Thoracic aorta (tissue), 2 donors: ENCODE measurements around the gene ADCY3. TPM values are rescaled to one million over a fixed set of nuclear protein-coding genes. Genes with fewer than 3 reads are reported as not detected.

ENCODE experiments used
- ATAC-seq: fragments of 150-250 bp; one replicate; pipeline ENCODE4 v1.8.0; 2017; ENCODE audit warnings: low read depth; ENCODE audit not compliant: insufficient number of reproducible peaks, low FRiP score
- DNase-seq: peaks from one replicate; pipeline ENCODE4 v3.0.0-alpha.2; 2020; ENCODE audit warnings: low spot score
- H3K27ac ChIP-seq, 2 donors: fragments of 200-600 bp; sonication (generic); 1 replicate in 1 of 2; 2 replicates in 1 of 2; pipeline ENCODE4 v1.5.1; 2016; ENCODE audit warnings: mild to moderate bottlenecking in 2 of 2, moderate library complexity in 2 of 2
- H3K27me3 ChIP-seq: fragments of 200-600 bp; sonication (generic); replicated peaks from 2 replicates; pipeline ENCODE4 v1.6.0; 2016; ENCODE audit warnings: mild to moderate bottlenecking; ENCODE audit not compliant: insufficient read depth
- H3K36me3 ChIP-seq: fragments of 200-600 bp; sonication (generic); one replicate; pipeline ENCODE4 v1.5.1; 2016
- H3K4me1 ChIP-seq, 2 donors: fragments of 200-600 bp; sonication (generic); 1 replicate in 1 of 2; 2 replicates in 1 of 2; pipeline versions ENCODE4 v1.5.1 to v1.6.0; 2016; ENCODE audit warnings: low read depth in 2 of 2, mild to moderate bottlenecking in 1 of 2; ENCODE audit not compliant: control insufficient read depth in 1 of 2
- H3K4me3 ChIP-seq: fragments of 200-600 bp; sonication (generic); 2 replicates; pipeline ENCODE4 v1.5.1; 2016; ENCODE audit warnings: mild to moderate bottlenecking
- H3K9me3 ChIP-seq: fragments of 200-600 bp; sonication (generic); 2 replicates; pipeline ENCODE4 v1.5.1; 2016
- total RNA-seq, 2 donors: library from RNA; depleted of rRNA; stranded (reverse); fragments of >200 nt; gene quantifications; one replicate each; pipeline versions ENCODE4 v1.1.0 to v1.2.3, GENCODE V29; 2016
- TF ChIP-seq, protein P1 (sequence below): fragments of 200-600 bp; sonication (generic); IDR thresholded peaks from one replicate; pipeline ENCODE4 v1.5.1; 2019; ENCODE audit warnings: antibody characterized with exemption

The ADCY3 gene
- total RNA-seq, 2 donors from 2014 or later = 51.9 to 78.9 TPM

DNA sequence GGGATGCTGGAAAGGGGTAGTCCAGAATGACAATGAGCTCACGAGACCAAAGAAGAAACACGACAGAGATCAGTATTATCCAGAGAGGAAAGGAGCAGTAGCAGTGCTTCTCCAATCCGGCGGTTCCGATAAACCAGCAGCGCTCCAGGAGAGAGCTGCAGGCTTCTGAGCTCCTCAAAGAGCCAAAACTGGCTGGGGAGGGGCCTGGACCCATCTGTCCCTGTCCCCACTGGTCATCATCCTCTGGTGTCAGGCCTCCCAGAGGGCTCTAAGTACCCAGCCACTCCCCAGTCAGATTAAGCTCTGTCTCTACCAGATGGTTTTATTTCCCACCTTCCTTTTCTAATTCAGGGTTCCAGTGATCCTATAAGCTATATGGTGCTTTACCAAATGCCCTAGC is 28.5 kb upstream of the ADCY3 start:
- Histone ChIP-seq H3K27me3 (no peaks in the 10 kb centered on the region), H3K27ac (no peak overlapping the region), H3K4me3 (no peak overlapping the region), H3K9me3 (no peaks in the 10 kb centered on the region), H3K36me3 (peaks cover 8% of the 10 kb centered on the region), H3K4me1 (no peaks in the 10 kb centered on the region)
- TF ChIP-seq, protein P1, sequence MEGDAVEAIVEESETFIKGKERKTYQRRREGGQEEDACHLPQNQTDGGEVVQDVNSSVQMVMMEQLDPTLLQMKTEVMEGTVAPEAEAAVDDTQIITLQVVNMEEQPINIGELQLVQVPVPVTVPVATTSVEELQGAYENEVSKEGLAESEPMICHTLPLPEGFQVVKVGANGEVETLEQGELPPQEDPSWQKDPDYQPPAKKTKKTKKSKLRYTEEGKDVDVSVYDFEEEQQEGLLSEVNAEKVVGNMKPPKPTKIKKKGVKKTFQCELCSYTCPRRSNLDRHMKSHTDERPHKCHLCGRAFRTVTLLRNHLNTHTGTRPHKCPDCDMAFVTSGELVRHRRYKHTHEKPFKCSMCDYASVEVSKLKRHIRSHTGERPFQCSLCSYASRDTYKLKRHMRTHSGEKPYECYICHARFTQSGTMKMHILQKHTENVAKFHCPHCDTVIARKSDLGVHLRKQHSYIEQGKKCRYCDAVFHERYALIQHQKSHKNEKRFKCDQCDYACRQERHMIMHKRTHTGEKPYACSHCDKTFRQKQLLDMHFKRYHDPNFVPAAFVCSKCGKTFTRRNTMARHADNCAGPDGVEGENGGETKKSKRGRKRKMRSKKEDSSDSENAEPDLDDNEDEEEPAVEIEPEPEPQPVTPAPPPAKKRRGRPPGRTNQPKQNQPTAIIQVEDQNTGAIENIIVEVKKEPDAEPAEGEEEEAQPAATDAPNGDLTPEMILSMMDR = no peak
- DNase-seq (no peak), ATAC-seq (no peak)

DNA sequence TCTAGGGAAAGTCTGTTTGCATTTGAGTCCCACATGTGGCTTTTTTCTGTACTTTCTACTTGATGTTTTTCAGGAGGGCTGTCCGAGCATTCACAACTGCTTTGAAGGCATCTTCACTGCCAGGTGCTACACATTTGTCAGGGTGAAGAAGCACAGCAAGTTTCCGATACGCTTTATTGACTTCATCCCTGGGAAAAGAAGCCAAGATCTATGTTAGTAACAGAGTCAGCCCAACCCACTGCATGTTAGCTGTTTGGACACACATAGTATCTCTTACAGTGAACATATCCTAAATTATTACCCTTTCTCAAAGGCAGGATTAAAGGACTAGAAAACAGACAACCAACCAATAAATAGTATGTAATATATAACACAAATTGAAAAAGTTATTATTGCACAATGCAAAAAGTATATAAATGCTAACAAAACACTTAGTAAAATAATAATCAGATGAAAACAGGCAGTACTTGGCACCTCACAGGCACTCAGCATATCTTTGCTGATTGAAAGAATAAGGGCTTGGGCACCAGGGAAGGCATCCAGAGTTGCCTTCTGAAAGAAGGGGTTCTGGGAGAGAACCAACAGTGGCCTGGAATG is 27.6 kb upstream of the ADCY3 start:
- H3K27me3 ChIP-seq = no peaks in the 10 kb centered on the region
- H3K36me3 ChIP-seq = peaks cover 6% of the 10 kb centered on the region
- no peak overlapping the region for H3K4me3 ChIP-seq
- TF ChIP-seq, protein P1 = no peak
- DNase-seq (no peak), ATAC-seq (no peak)
- H3K27ac ChIP-seq = no peak overlapping the region
- no peaks in the 10 kb centered on the region for H3K4me1 ChIP-seq
- no peaks in the 10 kb centered on the region for H3K9me3 ChIP-seq

DNA sequence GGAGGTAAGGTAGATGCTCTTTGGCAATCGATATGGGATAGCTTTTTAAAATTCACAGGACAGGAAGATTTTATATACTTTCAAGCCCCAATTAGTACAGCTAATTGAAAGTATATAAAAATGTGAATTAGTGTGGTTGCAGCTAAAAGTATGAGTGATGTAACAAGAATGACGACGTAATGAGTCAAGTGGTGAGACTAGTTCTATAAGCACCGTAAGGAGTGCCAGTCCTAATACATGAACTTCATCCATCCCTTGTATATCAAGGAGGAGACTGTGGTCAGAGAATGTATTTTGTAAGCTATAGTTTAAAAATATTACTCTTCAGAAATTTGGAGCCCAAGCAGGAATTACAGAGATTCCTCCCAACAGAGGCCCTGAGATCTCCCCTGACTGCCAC is 25.9 kb upstream of the ADCY3 start:
- ATAC-seq (no peak), DNase-seq (no peak)
- no peaks in the 10 kb centered on the region for H3K27me3 ChIP-seq
- H3K9me3 ChIP-seq = no peaks in the 10 kb centered on the region
- peaks cover 1% of the 10 kb centered on the region for H3K36me3 ChIP-seq
- H3K27ac ChIP-seq = no peak overlapping the region
- no peak overlapping the region for H3K4me3 ChIP-seq
- TF ChIP-seq, protein P1 = no peak
- no peaks in the 10 kb centered on the region for H3K4me1 ChIP-seq

DNA sequence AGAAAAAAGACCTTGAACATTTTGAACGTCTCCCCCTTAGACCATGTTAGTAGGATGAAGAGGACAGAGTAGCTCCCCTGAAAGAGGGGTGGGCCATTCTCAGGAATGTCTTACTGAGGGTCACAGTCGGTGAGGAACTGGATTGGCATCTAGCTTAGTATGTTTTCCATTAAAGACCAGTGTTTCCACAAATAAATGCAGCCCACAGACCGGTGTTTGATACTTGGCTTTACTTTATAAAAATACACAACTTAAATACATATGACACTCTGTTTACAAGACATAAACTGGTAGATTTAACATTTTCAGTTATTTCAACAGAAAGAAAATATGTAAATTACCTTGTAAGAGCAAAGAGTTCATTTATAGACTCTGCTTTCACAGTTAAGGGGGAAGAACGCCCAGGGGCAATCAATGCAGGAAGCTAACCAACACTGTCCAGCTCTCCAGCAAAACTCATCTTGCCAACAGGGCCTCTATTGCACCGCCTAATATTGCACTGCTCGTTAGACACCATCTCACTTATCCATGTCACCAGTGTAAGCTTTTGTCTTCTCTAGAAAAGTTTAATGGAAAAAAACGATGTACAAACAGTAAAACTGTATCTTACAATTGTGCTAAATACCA is 23.5 kb upstream of the ADCY3 start:
- Histone ChIP-seq H3K36me3 (no peaks in the 10 kb centered on the region), H3K27ac (no peak overlapping the region), H3K27me3 (no peaks in the 10 kb centered on the region), H3K4me3 (no peak overlapping the region), H3K4me1 (no peaks in the 10 kb centered on the region), H3K9me3 (no peaks in the 10 kb centered on the region)
- TF ChIP-seq, protein P1 = no peak
- ATAC-seq (no peak), DNase-seq (no peak)

DNA sequence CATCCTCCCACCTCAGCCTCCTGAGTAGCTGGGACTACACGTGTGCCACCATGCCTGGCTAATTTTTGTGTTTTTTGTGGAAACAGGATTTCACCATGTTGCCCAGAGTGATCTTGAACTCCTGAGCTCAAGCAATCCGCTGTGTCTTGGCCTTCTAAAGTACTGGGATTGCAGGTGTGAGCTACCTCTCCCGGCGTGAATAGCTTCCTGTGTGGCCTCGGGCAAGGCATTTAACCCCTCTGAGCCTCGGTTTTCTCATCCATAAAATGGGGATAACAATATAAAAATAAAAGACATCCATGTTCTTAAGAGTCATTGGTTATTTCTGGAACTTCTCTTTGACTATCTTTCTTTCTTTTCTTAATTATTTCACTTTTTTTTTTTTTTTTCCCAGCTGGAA is 19.3 kb upstream of the ADCY3 start:
- Histone ChIP-seq H3K4me1 (no peaks in the 10 kb centered on the region), H3K27me3 (no peaks in the 10 kb centered on the region), H3K9me3 (no peaks in the 10 kb centered on the region), H3K36me3 (no peaks in the 10 kb centered on the region), H3K4me3 (no peak overlapping the region), H3K27ac (no peak overlapping the region)
- ATAC-seq = no peak
- TF ChIP-seq, protein P1 = no peak
- no peak for DNase-seq
